Measurements from ENCODE around the gene DBR1. TPM values are rescaled to one million over a fixed set of nuclear protein-coding genes. Genes with fewer than 3 reads are reported as not detected.
"Not testable (repeated sequence)": the region's sequence is repeated elsewhere in the genome, so short reads cannot be mapped to it uniquely, and the experiment has no call there.

Gene DBR1
- total RNA-seq, 8 experiments from 2014 or later, result 10.8 to 19.7 (median 12.9) TPM

- 0 to 64% (median 45%) methylated on average over 1 to 13 of the region's 13 CpGs; no CpG with 5 or more reads in 2 of the 10 experiments for WGBS, 10 experiments
- peaks cover 3 to 10% of the 10 kb centered on the region in 2 donors for H3K4me1 ChIP-seq (replicated peaks in 1 of 2)
- H3K27ac ChIP-seq, result no peak overlapping the region
- in situ Hi-C loops (cut with MboI; ENCODE audit: low pct_unique_long_range_greater_than_20kb in 2 of 9, low sequenced_read_pairs in 9 of 9, unreplicated experiment in 9 of 9), result no loop called here
- no peak for ATAC-seq (replicated peaks in 6 of 8)
- peak overlapping the region; percentile 58 to 85 (median 77) for H3K4me3 ChIP-seq
These were observed 826 bp downstream of the DBR1 start for GRCh38 chr3:138173769-138174420.

- peaks cover 3 to 10% of the 10 kb centered on the region in 2 donors for H3K4me1 ChIP-seq (replicated peaks in 1 of 2)
- H3K27ac ChIP-seq, result no peak overlapping the region
- WGBS, 10 experiments, result 67 to 100% (median 83%) methylated on average over 1 to 2 of the region's 2 CpGs; no CpG with 5 or more reads in 1 of the 10 experiments
- in situ Hi-C loops (cut with MboI; ENCODE audit: low pct_unique_long_range_greater_than_20kb in 2 of 9, low sequenced_read_pairs in 9 of 9, unreplicated experiment in 9 of 9), result no loop called here
- no peak overlapping the region for H3K4me3 ChIP-seq
- no peak for ATAC-seq (replicated peaks in 6 of 8)
These were observed 2.1 kb downstream of the DBR1 start for GRCh38 chr3:138172625-138173024.

- WGBS, 10 experiments, result 87 to 100% (median 94%) methylated on average over 2 of the region's 2 CpGs; no CpG with 5 or more reads in 7 of the 10 experiments
These were observed 9.7 kb downstream of the DBR1 start for GRCh38 chr3:138165061-138165460.

GRCh38 chr3:138157743-138158142 lies 17.0 kb downstream of the DBR1 start:
- no peaks in the 10 kb centered on the region for H3K4me1 ChIP-seq (replicated peaks in 1 of 2)
- no peak overlapping the region for H3K27ac ChIP-seq
- 90 to 100% (median 99%) methylated on average over 1 to 4 of the region's 4 CpGs; no CpG with 5 or more reads in 3 of the 10 experiments for WGBS, 10 experiments
- no peak for ATAC-seq (replicated peaks in 6 of 8)
- in situ Hi-C loops (cut with MboI; ENCODE audit: low pct_unique_long_range_greater_than_20kb in 2 of 9, low sequenced_read_pairs in 9 of 9, unreplicated experiment in 9 of 9), result no loop called here
- H3K4me3 ChIP-seq, result no peak overlapping the region

More at GRCh38 chr3:138165061-138165460, 9.7 kb downstream of the DBR1 start:
- no peaks in the 10 kb centered on the region for H3K4me1 ChIP-seq (replicated peaks in 1 of 2)
- no peak overlapping the region for H3K27ac ChIP-seq
- no peak overlapping the region for H3K4me3 ChIP-seq
- in situ Hi-C loops (cut with MboI; ENCODE audit: low pct_unique_long_range_greater_than_20kb in 2 of 9, low sequenced_read_pairs in 9 of 9, unreplicated experiment in 9 of 9), result no loop called here
- no peak for ATAC-seq (replicated peaks in 6 of 8)

- no peak for ATAC-seq (replicated peaks in 6 of 8)
- H3K4me1 ChIP-seq (replicated peaks in 1 of 2), result no peaks in the 10 kb centered on the region
- in situ Hi-C loops (cut with MboI; ENCODE audit: low pct_unique_long_range_greater_than_20kb in 2 of 9, low sequenced_read_pairs in 9 of 9, unreplicated experiment in 9 of 9), result no loop called here
- H3K4me3 ChIP-seq, result no peak overlapping the region
- H3K27ac ChIP-seq, result no peak overlapping the region
These were observed 20.2 kb downstream of the DBR1 start for GRCh38 chr3:138154534-138154933.

GRCh38 chr3:138148503-138148902 lies 26.2 kb downstream of the DBR1 start:
- ATAC-seq (replicated peaks in 6 of 8), result no peak
- in situ Hi-C loops (cut with MboI; ENCODE audit: low pct_unique_long_range_greater_than_20kb in 2 of 9, low sequenced_read_pairs in 9 of 9, unreplicated experiment in 9 of 9), result no loop called here
- Histone ChIP-seq H3K27ac (no peak overlapping the region), H3K4me1 (replicated peaks in 1 of 2) (no peaks in the 10 kb centered on the region), H3K4me3 (no peak overlapping the region)
- WGBS, 10 experiments, result 40 to 90% (median 73%) methylated on average over 2 to 4 of the region's 4 CpGs

- ATAC-seq (replicated peaks in 6 of 8); H3K4me3 ChIP-seq; H3K4me1 ChIP-seq (replicated peaks in 1 of 2); in situ Hi-C loops (cut with MboI; ENCODE audit: low pct_unique_long_range_greater_than_20kb in 2 of 9, low sequenced_read_pairs in 9 of 9, unreplicated experiment in 9 of 9); H3K27ac ChIP-seq: not testable (repeated sequence)
- WGBS, 10 experiments, result 76 to 100% (median 92%) methylated on average over 1 to 3 of the region's 3 CpGs; no CpG with 5 or more reads in 1 of the 10 experiments
These were observed 32.5 kb downstream of the DBR1 start for GRCh38 chr3:138142181-138142580.

GRCh38 chr3:138140940-138141339 lies 33.8 kb downstream of the DBR1 start:
- Histone ChIP-seq H3K27ac (no peak overlapping the region), H3K4me1 (replicated peaks in 1 of 2) (no peaks in the 10 kb centered on the region), H3K4me3 (no peak overlapping the region)
- no peak for ATAC-seq (replicated peaks in 6 of 8)
- in situ Hi-C loops (cut with MboI; ENCODE audit: low pct_unique_long_range_greater_than_20kb in 2 of 9, low sequenced_read_pairs in 9 of 9, unreplicated experiment in 9 of 9), result no loop called here

GRCh38 chr3:138139691-138140090 lies 35.0 kb downstream of the DBR1 start:
- no peaks in the 10 kb centered on the region for H3K4me1 ChIP-seq (replicated peaks in 1 of 2)
- no peak overlapping the region for H3K4me3 ChIP-seq
- no peak for ATAC-seq (replicated peaks in 6 of 8)
- 8 to 73% (median 45%) methylated on average over 1 to 2 of the region's 2 CpGs; no CpG with 5 or more reads in 1 of the 10 experiments for WGBS, 10 experiments
- in situ Hi-C loops (cut with MboI; ENCODE audit: low pct_unique_long_range_greater_than_20kb in 2 of 9, low sequenced_read_pairs in 9 of 9, unreplicated experiment in 9 of 9), result no loop called here
- H3K27ac ChIP-seq, result no peak overlapping the region

- Histone ChIP-seq H3K4me1 (replicated peaks in 1 of 2) (no peaks in the 10 kb centered on the region), H3K27ac (no peak overlapping the region), H3K4me3 (no peak overlapping the region)
- ATAC-seq (replicated peaks in 6 of 8), result no peak
- 69 to 80% (median 78%) methylated on average over 1 to 2 of the region's 2 CpGs; no CpG with 5 or more reads in 6 of the 10 experiments for WGBS, 10 experiments
- in situ Hi-C loops (cut with MboI; ENCODE audit: low pct_unique_long_range_greater_than_20kb in 2 of 9, low sequenced_read_pairs in 9 of 9, unreplicated experiment in 9 of 9), result no loop called here
These were observed 36.9 kb downstream of the DBR1 start for GRCh38 chr3:138137861-138138260.

- Histone ChIP-seq H3K4me1 (replicated peaks in 1 of 2) (no peaks in the 10 kb centered on the region), H3K27ac (no peak overlapping the region), H3K4me3 (no peak overlapping the region)
- WGBS, 10 experiments, result 60 to 100% (median 79%) methylated on average over 1 to 3 of the region's 3 CpGs; no CpG with 5 or more reads in 5 of the 10 experiments
- in situ Hi-C loops (cut with MboI; ENCODE audit: low pct_unique_long_range_greater_than_20kb in 2 of 9, low sequenced_read_pairs in 9 of 9, unreplicated experiment in 9 of 9), result no loop called here
- no peak for ATAC-seq (replicated peaks in 6 of 8)
These were observed 38.5 kb downstream of the DBR1 start for GRCh38 chr3:138136201-138136600.

GRCh38 chr3:138135833-138136194 lies 38.9 kb downstream of the DBR1 start:
- no peak overlapping the region for H3K4me3 ChIP-seq
- H3K4me1 ChIP-seq (replicated peaks in 1 of 2), result no peaks in the 10 kb centered on the region
- 0 to 86% (median 57%) methylated on average over 1 to 2 of the region's 2 CpGs; no CpG with 5 or more reads in 3 of the 10 experiments for WGBS, 10 experiments
- in situ Hi-C loops (cut with MboI; ENCODE audit: low pct_unique_long_range_greater_than_20kb in 2 of 9, low sequenced_read_pairs in 9 of 9, unreplicated experiment in 9 of 9), result no loop called here
- H3K27ac ChIP-seq, result no peak overlapping the region
- ATAC-seq (replicated peaks in 6 of 8), result no peak

- Histone ChIP-seq H3K27ac (no peak overlapping the region), H3K4me3 (no peak overlapping the region), H3K4me1 (replicated peaks in 1 of 2) (no peaks in the 10 kb centered on the region)
- in situ Hi-C loops (cut with MboI; ENCODE audit: low pct_unique_long_range_greater_than_20kb in 2 of 9, low sequenced_read_pairs in 9 of 9, unreplicated experiment in 9 of 9), result no loop called here
- no peak for ATAC-seq (replicated peaks in 6 of 8)
- 20 to 90% (median 84%) methylated on average over 2 to 3 of the region's 3 CpGs for WGBS, 10 experiments
These were observed 39.4 kb downstream of the DBR1 start for GRCh38 chr3:138135146-138135832.

- H3K4me1 ChIP-seq (replicated peaks in 1 of 2), result no peaks in the 10 kb centered on the region
- in situ Hi-C loops (cut with MboI; ENCODE audit: low pct_unique_long_range_greater_than_20kb in 2 of 9, low sequenced_read_pairs in 9 of 9, unreplicated experiment in 9 of 9), result no loop called here
These were observed 42.5 kb downstream of the DBR1 start, which contains the start of gene A4GNT for GRCh38 chr3:138132239-138132638. TSS of gene A4GNT (minus strand) at chr3:138132390. CDS start at chr3:138131256, 1,134 bp downstream.

More at GRCh38 chr3:138132239-138132638, 42.5 kb downstream of the DBR1 start, which contains the start of gene A4GNT:
- Histone ChIP-seq H3K4me3 (no peak within 1 kb of the TSS), H3K27ac (no peak within 1 kb of the TSS)
- no peak for ATAC-seq (replicated peaks in 6 of 8)
- WGBS, 10 experiments, result 40 to 80% (median 60%) methylated on average over 1 of the region's 1 CpG; no CpG with 5 or more reads in 5 of the 10 experiments
